HUES6 (cell line): ENCODE measurements around the gene SGSM1.
"Not testable (repeated sequence)": the region's sequence is repeated elsewhere in the genome, so short reads cannot be mapped to it uniquely, and the experiment has no call there.

ENCODE experiments used
- H3K27ac ChIP-seq: 2 replicates; pipeline ENCODE4 v1.7.0; 2013; ENCODE audit warnings: low read depth, mild to moderate bottlenecking, low read length, inconsistent platforms
- H3K27me3 ChIP-seq: 2 replicates; pipeline ENCODE4 v1.6.1; 2013; ENCODE audit warnings: low read length; ENCODE audit not compliant: control insufficient read depth, insufficient read depth
- H3K36me3 ChIP-seq: 2 replicates; pipeline ENCODE4 v1.6.1; 2013; ENCODE audit warnings: low read length; ENCODE audit not compliant: control insufficient read depth, insufficient read depth
- H3K4me1 ChIP-seq: 2 replicates; pipeline ENCODE4 v1.6.1; 2013; ENCODE audit warnings: low read length; ENCODE audit not compliant: control insufficient read depth, insufficient read depth
- H3K4me3 ChIP-seq: 2 replicates; pipeline ENCODE4 v1.5.1; 2013; ENCODE audit warnings: low read depth, low read length
- H3K9ac ChIP-seq: one replicate; pipeline ENCODE4 v1.6.1; 2013; ENCODE audit warnings: mild to moderate bottlenecking, low read length
- H3K9me3 ChIP-seq: 2 replicates; pipeline ENCODE4 v1.6.1; 2013; ENCODE audit warnings: low read depth, low read length; ENCODE audit not compliant: control insufficient read depth, insufficient read depth

SGSM1 gene

DNA sequence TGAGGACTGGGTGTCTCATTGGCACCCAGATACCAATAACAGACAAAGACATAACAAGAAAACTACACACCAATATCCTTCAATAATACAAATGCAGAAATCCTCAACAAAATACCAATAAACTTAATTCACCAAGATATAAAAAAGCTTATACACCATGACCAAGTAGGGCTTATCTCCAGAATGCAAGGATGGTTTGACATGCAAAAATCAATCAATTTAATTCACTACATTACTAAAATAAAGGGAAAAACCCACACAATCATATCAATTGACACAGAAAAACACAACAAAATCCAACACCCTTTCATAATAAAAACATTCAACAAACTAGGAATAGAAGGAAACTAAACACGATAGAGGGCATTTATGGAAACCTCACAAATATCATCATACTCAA lies 99.9 kb downstream of the SGSM1 start:
- no peaks in the 10 kb centered on the region for H3K27me3 ChIP-seq
- peaks cover 14% of the 10 kb centered on the region; the same call in 1 of the 2 replicates for H3K9me3 ChIP-seq
- H3K36me3 ChIP-seq = no peaks in the 10 kb centered on the region
- H3K27ac ChIP-seq = no peak overlapping the region
- H3K9ac ChIP-seq = no peak overlapping the region
- H3K4me3 ChIP-seq = no peak overlapping the region
- H3K4me1 ChIP-seq = no peaks in the 10 kb centered on the region

DNA sequence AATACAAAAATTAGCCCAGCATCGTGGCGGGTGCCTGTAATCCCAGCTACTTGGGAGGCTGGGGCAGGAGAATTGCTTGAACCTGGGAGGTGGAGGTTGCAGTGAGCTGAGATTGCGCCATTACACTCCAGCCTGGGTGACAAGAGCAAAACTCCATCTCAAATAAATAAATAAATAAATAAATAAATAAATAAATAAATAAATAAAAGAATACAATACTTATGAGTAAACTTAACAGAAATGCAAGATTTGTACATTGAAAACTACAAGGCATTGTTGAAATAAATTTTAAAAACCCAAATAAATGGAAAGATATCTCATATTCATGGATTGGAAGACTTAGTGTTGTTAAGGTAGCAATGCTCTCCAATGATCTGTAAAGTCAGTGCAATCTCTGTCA lies 101.1 kb downstream of the SGSM1 start:
- H3K27me3 ChIP-seq, H3K4me3 ChIP-seq, H3K36me3 ChIP-seq, H3K27ac ChIP-seq, H3K4me1 ChIP-seq, H3K9ac ChIP-seq: not testable (repeated sequence)
- H3K9me3 ChIP-seq = peaks cover 14% of the 10 kb centered on the region; the same call in 1 of the 2 replicates

DNA sequence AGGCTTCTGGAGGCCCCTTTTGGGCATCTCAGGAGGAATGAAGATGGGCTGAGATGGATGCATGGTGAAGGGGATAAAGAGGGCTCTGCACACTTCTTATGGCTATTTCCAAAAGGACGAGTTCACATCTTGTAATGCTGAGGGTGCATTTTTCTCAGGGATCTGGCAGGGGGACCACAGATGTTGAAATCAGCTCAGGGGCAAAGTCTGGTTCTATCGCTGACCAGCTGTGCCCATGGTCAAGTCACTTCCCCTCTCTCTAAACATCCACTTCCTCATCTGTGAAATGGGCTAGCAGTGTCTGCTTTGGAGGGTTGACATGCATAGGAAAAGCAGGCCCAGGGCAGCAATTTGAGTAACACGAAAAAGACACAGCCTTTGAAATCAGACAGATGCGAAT lies 114.0 kb downstream of the SGSM1 start:
- Histone ChIP-seq H3K27me3 (no peaks in the 10 kb centered on the region), H3K36me3 (no peaks in the 10 kb centered on the region), H3K9me3 (no peaks in the 10 kb centered on the region), H3K9ac (no peak overlapping the region), H3K4me3 (no peak overlapping the region), H3K4me1 (no peaks in the 10 kb centered on the region), H3K27ac (no peak overlapping the region)

DNA sequence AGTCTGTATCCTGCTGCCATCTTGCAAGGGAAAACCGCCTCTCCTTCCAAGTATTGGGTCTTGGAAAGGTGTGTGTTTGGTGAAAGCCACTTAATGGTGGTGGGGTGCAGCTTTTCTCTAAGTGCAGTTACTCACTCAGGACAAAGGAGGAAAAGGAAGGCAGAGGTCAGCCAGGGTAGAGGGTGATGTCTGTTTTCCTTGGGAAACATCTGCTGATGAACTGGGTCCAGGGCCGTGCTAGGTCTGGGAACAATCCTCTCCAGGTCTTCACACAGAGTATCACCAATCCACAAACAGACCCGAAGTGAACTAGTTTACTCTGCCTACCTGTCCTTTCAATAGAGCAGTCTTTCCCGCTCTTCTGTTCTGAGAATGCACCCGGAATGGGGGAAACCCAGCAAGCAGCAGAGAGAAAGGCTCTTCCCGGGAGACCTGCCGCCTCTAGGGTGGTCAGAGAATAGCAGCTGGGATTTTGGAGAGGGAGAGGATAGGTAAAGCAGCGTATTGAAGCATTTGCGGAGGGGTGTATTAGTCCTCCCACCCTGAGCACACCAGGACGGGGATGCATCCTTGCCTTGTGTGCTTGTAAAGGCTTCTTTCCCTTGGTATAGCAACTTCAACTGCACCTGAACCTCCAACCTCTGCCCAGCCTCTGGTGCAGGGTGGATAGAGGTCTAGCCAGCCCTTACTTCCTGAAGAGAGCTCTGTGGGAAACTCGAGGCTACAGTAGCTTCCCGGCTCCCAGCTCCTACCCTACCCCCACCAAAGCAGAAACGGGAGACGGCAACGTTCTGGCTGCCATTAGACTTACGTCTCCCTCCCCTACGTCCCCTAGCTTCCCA lies 119.8 kb downstream of the SGSM1 start:
- H3K9me3 ChIP-seq = peaks cover 4% of the 10 kb centered on the region; the same call in 1 of the 2 replicates
- H3K4me1 ChIP-seq = peaks cover 12% of the 10 kb centered on the region
- H3K27me3 ChIP-seq = no peaks in the 10 kb centered on the region
- no peak overlapping the region; the same call in 1 of the 2 replicates for H3K4me3 ChIP-seq
- H3K27ac ChIP-seq = no peak overlapping the region
- no peak overlapping the region for H3K9ac ChIP-seq
- no peaks in the 10 kb centered on the region for H3K36me3 ChIP-seq

DNA sequence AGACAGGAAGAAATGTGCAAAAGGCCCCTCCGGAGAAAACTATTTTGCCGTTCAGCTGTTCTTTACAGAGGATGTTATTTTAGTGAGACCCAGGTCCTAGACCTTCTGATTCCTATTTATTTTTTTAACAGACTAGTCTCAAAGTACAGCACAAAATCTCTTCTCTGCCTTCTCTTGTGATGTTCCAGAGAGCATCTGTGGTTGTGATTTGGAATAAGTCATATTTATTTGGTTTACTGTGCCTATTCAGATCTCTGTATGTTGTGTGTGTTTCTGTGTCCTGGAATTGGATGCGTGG lies 120.4 kb downstream of the SGSM1 start:
- no peaks in the 10 kb centered on the region for H3K36me3 ChIP-seq
- H3K4me3 ChIP-seq = no peak overlapping the region
- no peak overlapping the region for H3K9ac ChIP-seq
- H3K27me3 ChIP-seq = no peaks in the 10 kb centered on the region
- H3K4me1 ChIP-seq = peaks cover 12% of the 10 kb centered on the region
- H3K9me3 ChIP-seq = peaks cover 4% of the 10 kb centered on the region; the same call in 1 of the 2 replicates
- H3K27ac ChIP-seq = no peak overlapping the region

DNA sequence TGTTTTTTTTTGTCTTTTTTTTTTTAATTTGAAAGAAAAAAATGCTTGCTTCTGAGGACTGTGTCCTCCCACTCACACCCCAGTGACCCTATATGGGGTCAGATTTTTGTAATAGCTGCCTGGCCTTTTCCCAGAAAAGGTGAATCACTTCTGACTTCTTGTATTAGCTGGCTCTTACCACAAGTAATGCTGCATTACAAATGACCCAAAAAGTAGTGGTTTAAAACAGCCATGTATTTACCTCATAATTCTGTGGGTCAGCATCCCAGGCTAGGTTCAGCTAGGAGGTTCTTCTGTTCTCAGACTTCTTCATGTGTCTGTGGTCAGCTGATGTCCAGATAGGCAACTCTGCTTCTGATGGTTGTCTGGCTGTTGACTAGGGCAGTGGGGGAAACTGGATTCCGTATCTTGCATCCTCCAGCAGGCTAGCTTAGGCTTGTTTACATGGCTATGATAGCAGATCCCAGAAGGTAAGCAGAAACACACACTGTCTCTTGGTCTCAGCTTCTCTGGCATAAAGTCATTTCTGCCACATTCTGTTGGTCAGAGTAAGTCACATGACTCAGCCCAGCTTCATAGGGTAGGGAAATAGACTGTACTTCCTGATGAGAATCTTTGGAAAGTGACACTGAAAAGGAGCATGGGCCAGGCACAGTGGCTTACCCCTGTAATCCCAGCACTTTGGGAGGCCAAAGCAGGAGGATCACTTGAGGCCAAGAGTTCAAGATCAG lies 121.0 kb downstream of the SGSM1 start:
- peaks cover 4% of the 10 kb centered on the region; the same call in 1 of the 2 replicates for H3K9me3 ChIP-seq
- H3K27ac ChIP-seq = no peak overlapping the region
- H3K36me3 ChIP-seq = no peaks in the 10 kb centered on the region
- no peak overlapping the region for H3K4me3 ChIP-seq
- H3K27me3 ChIP-seq = no peaks in the 10 kb centered on the region
- no peak overlapping the region for H3K9ac ChIP-seq
- peaks cover 12% of the 10 kb centered on the region for H3K4me1 ChIP-seq

DNA sequence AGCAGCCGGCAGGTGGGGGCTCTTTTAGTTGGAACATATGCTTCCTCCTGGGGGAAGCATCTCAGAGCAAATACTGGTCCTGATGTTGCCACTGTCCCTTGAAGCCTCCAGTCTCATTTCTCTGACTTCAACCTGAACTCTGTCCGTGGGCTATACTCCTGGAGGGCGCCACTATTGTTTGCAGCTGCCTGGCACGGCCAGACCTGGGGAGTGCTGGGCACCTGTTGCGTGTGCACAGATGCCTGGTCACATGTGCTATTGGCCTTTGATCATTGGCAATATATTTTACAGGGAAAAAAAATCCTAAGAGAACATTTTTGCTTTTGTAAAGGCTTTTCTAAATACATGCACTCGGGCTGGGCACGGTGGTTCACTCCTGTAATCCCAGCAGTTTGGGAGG lies 122.3 kb downstream of the SGSM1 start:
- Histone ChIP-seq H3K27ac (no peak overlapping the region), H3K36me3 (no peaks in the 10 kb centered on the region), H3K9me3 (peaks cover 4% of the 10 kb centered on the region; the same call in 1 of the 2 replicates), H3K4me1 (peaks cover 12% of the 10 kb centered on the region), H3K9ac (no peak overlapping the region), H3K27me3 (no peaks in the 10 kb centered on the region), H3K4me3 (no peak overlapping the region)

DNA sequence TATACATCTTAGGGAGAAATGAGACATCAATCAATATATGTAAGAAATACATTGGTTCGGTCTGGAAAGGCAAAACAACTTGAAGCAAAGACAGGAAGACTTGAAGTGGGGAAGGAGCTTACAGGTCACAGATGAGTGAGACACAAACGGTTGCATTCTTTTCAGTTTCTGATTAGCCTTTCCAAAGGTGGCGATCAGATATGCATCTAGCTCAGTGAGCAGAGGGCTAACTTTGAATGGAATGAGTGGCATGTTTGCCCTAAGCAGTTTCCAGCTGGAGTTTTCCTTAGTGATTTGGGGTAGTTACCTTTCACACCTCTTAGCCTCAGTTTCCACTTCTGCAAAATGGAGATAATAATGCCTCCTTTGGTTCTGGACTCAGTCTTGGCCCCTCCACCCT lies 124.7 kb downstream of the SGSM1 start:
- Histone ChIP-seq H3K9ac (no peak overlapping the region), H3K27me3 (no peaks in the 10 kb centered on the region), H3K36me3 (no peaks in the 10 kb centered on the region), H3K4me1 (peaks cover 12% of the 10 kb centered on the region), H3K9me3 (peaks cover 4% of the 10 kb centered on the region; the same call in 1 of the 2 replicates), H3K4me3 (no peak overlapping the region), H3K27ac (no peak overlapping the region)

DNA sequence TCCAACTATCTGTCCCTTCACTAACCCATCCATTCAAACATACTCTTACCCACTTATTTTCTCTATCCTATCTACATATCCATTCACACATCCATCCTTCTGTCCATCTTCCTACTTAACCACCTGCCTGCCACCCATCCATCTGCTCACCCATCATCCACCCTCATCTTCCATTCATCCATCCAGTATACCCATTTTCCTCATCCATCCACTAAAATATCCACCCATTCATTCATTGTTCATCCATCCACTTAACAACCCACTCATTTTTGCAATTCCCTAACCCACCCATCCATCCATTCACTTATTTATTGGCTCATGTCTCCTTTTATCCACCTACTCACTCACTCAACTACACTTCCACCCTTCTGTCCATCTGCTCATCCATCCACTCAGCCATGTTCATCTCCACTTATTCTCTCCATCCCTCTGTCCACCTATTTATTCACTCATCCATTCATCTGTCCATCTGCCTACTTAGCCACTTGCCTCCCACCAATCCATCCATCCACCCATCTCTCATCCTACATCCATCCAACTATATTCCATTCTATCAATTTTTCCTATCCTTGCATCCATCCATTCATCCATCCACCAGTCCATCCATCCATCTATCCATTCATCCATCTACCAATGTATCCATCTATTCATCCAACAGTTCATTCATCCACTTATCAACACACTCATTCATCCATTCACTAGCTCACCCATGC lies 129.9 kb downstream of the SGSM1 start:
- Histone ChIP-seq H3K27ac (no peak overlapping the region), H3K9me3 (no peaks in the 10 kb centered on the region), H3K36me3 (no peaks in the 10 kb centered on the region), H3K9ac (no peak overlapping the region), H3K4me1 (peaks cover 10% of the 10 kb centered on the region), H3K4me3 (no peak overlapping the region), H3K27me3 (no peaks in the 10 kb centered on the region; the same call in 1 of the 2 replicates)

DNA sequence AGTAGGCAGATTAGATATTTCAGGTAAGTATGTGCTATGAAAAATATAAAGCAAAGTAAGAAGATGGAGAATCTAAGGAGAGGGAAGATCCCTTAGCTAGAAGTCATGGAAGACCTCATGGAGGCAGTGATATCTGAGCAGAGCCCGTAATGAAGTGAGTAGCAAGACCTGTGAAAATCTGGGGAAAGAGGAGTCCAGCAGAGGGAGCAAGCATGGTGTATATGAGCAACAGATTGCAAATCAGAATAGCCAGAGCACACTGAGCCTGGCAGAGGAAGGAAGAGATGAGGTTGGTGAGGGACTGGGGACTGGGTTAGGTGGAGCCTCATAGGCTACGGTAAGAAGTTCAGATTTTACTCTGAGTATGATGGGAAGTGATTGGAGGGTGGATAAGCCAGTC lies 131.1 kb downstream of the SGSM1 start:
- no peaks in the 10 kb centered on the region for H3K9me3 ChIP-seq
- no peaks in the 10 kb centered on the region for H3K36me3 ChIP-seq
- no peak overlapping the region for H3K9ac ChIP-seq
- no peaks in the 10 kb centered on the region; the same call in 1 of the 2 replicates for H3K27me3 ChIP-seq
- peaks cover 10% of the 10 kb centered on the region for H3K4me1 ChIP-seq
- no peak overlapping the region for H3K27ac ChIP-seq
- H3K4me3 ChIP-seq = no peak overlapping the region
